Effector CD8-positive, alpha-beta T cell (primary cell): ENCODE measurements around the gene CYP4V2.

ENCODE experiments used
- DNase-seq: peaks from one replicate; lab custom pipeline; 2025; lab: John Stamatoyannopoulos, UW

Gene CYP4V2

DNA sequence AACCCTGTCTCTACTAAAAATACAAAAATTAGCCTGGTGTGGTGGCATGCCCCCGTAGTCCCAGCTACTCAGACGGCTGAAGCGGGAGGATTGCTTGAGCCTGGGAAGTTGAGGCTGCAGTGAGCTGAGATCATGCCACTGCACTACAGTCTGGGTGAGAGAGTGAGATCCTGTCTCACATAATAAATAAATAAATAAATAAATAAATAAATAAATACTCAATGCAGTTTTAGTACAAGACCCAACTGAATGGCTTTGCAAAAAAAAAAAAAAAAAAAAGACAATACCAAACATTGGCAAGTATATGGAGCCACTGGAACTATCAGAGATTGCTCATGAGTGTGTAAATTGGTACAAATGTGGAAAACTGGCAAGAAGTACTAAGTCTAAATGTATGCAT is 3.3 kb upstream of the CYP4V2 start:
- no peak for DNase-seq

DNA sequence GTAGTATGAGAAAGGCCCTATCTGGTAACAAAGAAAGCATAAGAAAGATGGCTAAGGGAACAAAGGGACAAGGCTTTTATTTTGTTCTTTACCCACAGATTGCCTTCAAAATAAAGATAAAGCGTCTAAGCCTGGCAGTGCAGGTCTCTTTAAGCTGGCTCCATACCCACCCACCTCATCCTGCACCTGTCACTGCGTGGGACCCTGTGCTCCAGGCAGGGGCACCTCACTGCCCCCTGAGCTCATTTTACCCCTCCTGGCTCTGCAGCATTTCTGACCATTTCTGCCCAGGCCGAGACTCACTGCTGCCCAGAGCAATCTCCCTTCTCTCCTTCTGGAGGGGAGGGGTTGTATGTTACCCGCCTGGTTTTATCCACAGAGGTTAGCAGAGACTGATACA is 1.7 kb upstream of the CYP4V2 start:
- no peak for DNase-seq

DNA sequence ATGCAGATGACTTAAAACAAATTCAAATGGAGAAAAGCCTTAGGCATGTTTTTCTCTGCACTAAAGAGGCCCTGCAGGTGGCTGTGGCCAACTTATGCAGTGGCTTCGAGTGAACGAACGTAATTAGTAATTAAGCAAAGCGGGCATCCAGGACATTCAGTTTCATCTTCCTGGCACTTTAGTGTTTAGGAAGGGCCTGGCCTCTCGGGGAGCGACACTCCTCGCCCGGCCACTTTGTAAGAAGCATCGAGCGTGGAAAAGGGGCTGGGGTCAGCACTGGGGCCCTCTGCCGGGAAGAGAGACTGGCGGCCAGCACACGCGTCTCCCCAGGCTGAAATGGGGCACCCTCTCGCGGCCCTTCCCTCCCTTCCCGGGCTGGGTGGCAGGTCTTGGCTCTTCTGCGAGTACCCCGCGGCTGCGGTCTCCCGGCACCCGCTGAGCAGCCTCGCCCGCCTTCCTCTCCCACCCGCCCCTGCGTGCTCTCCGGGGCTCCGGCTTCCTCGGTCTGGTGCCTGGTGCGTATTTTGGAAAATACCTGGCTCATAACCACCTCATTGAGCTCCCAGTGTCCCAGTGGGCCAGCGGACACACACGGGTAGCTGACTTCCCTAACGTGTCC is 677 bp upstream of the CYP4V2 start:
- DNase-seq = peak; percentile 32

DNA sequence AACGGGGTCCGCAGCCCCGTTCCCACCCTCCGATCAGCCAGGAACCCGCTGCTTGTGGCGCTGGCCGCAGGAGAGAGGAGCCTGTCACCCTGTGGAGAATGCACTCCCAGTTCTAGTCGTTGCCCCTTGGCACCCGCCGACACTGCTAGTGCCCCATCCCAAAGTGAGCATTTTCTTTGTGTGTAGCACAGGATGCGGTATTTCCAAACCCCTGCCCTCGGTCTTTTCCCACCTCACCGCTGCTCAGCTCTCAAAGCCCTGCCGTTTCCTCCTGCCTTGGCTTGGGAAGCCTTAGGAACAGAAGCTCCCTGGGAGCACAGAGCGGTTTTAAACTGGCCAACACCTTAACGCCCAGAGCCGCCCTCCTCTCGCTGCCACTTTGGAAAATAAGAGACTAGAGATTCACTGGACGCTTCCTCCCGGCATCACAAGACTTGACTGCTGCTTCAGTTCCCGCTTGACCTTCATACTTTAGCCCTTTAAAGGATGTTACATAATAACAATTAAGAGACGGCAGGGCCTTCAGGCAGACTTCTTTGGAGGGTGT is 772 bp downstream of the CYP4V2 start:
- peak; percentile 12 for DNase-seq

DNA sequence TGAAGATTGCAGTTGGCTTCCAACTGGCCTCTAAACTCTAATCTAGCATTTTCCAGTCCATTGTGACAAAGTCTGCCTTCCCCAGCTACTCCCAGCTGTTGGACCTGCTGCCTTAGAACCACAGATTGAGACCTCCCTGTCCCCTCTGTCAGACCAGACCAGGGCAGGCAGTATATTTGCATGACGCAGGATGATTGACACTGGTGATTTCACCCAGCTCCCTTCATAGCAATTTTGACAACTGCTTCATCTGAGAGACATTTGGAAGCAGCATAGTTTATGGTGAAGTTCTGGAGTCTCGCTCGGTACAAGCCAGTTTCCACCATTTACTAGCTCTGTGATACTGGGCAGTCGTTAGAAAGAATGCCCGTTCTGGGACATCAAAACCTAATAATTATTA is 2.5 kb downstream of the CYP4V2 start:
- no peak for DNase-seq

DNA sequence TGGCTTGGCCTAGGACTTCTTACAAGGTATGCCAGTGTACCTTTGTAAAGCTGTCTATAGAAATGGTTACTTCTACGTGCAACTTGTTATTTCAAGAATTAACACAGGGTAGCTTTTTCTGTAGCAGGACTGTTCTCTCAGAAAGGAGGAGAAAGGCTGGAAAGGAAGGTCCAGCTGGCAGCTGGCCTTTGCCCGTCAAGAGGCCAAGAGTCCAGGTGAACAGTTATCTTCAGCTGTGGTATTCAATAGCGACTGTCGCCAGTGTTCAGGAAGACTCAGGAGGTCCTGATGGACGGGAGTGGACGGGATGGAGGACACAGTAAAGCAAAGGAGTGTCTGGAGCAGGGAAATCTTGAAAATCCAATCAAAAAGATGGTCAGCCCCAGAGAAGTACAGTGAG is 4.7 kb downstream of the CYP4V2 start:
- DNase-seq = no peak

DNA sequence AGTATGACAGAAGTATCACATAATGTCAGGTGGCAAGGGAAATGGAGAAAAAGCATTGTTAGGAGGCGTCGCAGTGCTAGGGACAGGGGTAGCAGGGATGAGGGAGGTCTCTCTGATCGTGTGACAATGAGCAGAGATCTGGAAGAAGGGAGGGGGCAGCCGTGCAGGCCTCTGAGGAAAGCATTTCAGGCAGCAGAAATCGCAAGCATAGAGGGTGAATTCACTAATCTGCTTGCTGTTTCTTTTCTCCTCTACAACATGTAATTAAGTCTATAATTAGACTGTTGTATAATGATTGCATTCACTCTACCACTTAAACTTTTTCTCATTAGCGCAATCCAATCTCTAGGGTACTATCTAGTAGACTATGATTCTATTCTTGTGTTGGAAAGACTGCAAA is 9.1 kb downstream of the CYP4V2 start:
- DNase-seq = no peak

DNA sequence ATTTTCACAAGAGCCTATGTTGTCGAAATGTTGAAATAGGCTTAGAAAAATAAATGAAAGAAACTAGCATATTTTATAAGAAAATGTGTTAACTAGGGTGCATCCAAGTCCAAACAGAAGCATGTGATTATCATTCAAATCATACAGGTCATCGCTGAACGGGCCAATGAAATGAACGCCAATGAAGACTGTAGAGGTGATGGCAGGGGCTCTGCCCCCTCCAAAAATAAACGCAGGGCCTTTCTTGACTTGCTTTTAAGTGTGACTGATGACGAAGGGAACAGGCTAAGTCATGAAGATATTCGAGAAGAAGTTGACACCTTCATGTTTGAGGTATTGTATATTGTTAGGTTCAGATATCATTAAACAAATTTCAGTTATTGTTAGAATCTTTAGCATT is 9.6 kb downstream of the CYP4V2 start:
- no peak for DNase-seq

DNA sequence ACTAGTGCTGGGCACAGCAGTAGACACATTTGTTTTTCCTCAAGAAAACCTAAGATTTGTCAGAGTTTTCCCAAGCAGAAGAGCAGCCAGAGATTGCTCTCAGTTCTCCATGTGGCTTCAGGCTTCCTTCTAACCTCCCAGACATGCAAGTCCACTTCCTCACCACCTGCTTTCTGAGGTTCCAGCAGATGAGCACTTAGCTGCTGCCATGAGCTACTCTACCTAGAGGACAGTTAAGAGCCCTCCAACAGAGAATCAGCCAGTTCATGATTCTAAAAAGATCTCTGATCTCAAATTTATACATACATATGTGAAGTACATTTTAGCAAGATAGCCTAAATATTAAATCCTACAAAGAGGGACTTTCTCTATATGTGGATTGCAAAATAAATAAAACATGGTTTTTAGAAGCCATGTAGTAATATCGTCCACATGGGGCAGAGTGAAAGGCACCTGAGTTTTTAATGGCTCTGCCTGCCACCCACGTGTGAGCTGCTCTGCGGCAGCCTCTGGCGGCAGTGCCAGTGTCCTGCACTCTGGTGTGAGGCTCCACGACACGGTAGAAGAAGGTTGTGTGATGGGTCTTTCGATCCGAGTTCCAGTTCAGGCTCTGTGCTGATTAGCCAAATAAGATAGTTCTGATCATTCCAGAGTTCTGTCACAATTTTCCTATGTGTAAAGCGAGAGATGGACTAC is 10.3 kb downstream of the CYP4V2 start:
- DNase-seq = peak; percentile 31

DNA sequence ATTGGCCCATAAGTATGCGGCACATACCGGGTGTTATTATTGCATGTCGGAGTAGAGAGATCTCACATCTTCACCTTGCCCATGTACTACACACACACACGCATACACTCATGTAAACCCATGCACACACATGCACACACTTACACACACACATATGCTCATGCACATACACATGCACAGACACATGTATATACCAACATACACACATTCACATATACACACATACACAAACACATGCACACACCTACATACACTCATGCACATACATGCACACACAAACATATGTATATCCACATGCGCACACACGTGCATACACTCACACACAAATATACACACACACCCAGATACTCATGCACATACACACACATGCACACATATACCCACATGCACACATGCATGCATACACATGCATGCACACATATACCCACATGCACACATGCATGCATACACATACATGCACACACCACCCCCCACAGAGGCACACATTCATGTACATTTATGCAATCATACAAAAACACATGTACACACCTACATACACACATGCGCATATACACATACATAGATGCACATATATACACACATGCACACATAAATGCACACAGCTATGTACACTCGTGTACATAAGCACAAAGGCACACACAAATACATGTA is 11.2 kb downstream of the CYP4V2 start:
- DNase-seq = no peak

DNA sequence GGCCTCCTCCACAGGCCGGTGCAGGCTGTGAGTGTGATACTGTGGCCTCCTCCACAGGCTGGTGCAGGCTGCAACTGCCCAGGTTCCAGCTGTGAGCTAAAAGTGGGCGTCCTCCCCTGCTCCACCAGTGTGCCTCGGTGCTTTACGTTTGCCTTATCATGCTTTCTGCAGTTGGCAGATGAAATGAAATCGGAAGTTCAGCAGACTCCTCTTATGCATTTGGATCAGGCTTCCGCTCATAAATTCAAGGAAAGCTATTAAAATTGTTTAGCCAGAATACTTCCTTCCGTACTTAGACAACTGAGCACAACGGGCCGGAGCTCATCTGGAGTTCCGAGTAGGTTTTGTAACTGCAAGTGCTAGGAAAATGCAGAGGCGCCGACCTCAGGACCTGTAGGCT is 12.0 kb downstream of the CYP4V2 start:
- DNase-seq = no peak

DNA sequence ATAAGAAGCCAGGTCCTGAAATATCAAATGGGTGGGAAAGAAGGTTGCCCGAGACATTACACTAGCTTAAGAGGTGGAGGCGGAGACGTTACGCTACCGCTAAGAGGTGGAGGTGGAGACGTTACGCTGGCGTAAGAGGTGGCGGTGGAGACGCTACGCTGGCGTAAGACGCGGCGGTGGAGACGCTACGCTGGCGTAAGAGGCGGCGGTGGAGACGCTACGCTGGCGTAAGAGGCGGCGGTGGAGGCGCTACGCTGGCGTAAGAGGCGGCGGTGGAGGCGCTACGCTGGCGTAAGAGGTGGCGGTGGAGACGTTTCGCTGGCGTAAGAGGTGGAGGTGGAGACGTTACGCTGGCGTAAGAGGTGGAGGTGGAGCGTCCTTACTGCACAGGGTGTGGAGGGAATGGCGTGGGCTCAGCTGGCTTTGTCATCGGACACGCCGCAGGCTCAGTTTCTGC is 12.8 kb downstream of the CYP4V2 start:
- DNase-seq = peak; percentile 74

DNA sequence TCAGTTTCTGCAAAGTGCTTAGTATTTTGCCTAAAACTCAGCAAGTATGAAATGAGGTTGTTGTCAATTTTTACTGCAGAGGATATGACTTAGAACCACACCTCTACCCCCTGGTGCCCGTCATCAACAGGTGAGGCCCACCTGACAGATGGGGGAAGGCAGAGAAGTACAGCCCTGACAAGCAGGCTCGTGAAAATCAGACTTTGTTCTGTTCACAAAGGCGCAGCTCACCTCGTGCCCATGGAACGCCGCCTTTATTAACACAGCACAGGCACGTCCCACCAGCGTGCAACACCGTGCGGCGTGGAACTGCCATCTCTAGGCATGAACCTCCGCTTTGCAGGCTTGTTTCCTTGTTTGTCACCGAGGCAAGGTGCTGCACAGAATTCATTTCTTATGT is 13.3 kb downstream of the CYP4V2 start:
- peak; percentile 3 for DNase-seq

DNA sequence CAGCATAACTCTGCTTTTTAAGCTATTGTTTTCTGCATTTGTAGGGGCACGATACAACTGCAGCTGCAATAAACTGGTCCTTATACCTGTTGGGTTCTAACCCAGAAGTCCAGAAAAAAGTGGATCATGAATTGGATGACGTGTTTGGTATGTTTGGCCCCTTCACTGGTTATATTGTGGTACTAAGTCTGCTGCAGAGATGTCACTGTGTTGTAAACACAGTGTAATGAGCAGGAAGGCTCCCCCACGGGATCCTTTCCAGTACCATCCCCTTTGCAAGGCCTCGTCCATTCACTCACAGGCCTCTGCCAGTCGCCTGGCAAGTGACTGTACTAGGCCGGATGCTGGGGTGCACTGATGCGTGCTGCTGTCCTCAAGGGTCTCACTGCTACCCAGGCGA is 13.8 kb downstream of the CYP4V2 start:
- DNase-seq = no peak

DNA sequence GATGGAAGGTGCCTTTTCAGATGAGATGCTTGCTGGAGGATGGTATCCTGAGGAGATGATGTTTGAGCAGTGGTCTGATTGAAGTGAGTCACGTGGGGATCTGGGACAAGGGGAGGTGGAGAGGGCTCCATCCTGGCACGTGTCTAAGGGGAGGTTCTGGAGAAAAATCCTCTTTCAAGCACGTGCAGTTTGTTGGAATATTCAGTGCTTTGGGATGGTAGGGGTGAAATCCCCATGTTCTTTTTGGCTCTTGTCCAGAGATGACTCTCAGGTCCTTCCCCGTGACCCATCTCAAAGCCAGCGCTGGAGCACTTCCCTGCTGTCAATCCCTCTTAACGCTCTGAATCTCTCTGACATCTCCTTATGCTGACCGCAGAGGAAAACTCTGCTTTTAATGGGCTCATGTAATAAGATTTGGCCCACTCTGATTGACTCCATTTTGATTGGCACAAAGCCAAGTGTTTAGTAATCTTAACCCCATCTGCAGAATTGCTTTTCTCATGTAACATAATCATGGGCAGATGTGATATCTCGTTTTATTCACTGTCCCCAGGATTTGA is 25.2 kb downstream of the CYP4V2 start:
- no peak for DNase-seq

DNA sequence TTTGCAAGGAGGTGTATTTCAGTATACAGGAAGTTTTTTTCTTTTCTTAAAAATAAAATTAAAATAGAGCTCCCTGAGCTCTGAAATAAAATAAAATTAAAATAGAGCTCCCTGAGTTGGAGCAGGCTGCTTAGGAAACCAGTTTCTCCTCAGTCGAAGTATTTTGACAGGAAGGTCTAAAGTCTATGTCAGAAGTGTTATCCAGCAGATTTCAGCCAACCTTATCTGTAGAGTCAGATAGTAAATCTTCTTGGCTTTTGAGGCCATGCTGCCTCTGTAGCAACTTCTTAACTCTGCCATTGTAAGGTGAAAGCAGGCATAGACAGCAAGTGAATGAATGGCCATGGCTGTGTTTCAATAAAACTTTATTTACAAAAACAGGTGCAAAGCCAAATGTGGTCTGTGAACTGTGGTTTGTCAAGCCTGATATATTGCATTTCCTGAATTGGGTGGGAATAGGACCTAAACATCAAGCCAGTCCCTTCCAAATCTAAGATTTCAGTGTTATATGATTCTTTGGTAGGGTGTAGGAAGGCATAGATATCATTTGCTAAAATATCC is 26.4 kb downstream of the CYP4V2 start:
- DNase-seq = no peak

DNA sequence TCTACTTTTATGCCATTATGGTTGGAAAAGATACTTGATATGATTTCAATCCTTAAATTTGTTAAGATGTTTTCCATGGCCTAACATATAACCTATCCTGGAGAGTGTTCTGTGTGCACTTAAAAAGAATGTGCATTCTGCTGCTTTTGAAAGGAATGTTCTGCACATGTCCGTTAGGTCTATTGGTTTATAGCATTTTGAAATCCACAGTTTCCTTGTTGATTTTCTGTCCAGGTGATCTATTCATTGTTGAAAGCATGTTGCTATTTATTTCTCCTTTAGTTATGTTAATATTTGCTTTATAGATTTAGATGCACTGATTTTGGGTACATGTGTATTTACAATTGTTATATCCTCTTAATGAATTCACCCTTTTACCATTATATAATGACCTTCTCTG is 30.3 kb downstream of the CYP4V2 start:
- DNase-seq = no peak

DNA sequence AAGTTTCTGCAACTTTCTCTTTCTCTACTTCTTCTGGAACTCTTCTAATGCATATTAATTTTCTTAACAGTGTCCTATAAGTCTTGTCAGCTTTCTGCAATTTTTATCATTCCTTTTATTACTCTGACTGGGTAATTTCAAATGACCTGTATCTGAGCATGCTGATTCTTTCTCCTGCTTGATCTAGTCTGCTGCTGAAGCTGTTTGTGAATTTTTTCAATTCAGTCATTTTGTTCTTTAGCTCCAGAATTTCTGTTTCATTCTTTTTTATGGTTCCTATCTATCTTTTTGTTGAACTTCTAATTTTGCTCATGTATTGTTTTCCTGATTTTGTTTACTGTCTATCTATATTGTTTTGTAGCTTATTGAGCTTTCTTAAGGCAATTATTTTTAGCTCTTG is 34.5 kb downstream of the CYP4V2 start:
- no peak for DNase-seq

DNA sequence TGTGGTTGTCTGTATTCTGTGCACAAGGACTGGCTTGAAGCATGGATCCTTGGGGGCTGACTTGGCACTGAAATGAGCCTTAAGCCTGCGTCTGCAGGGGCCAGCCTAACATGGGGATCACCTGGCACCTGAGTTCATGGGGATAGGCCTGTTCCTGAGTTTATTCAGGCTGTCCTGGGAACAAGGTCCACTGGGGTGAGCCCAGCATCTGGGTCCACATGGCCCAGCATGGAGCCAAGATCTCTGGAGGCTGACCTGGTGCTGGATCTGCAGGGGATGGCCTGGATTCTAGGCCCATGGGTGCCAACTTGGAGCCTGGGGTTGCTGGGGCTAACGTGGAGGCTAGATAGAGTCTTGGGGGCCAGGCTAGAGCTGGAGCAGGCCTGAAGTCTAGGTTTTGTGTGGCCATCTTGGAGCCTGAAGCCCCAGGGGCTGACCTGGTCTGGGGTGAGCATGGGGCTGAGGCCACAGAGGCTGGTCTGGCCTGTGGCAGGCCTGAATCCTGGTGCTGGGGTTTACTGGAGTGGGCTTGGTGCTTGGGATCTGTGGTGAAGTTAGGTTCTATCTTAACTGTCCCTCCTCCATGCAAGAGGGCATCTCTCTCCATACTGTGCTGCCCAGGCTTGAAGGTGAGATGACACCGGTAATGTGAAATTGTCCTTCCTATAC is 35.3 kb downstream of the CYP4V2 start:
- DNase-seq = no peak

DNA sequence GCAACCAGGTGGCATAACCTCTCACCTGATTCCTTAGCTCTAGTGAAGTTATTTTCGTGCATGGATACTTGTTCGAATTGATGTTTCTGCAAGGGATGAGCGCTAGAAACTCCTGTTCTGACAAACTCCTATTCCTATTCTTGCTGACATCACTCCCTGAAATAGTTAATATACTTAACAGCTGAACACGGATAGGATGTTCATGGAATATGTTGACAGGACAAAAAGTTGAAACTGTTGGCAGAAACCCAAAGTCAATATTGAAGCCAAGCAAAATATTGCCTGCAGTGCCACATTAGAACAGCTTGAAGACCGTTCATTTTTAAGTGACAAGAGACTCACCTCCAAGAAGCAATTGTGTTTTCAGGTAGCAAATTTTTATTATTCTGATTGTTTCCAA is 35.9 kb downstream of the CYP4V2 start, which contains the start of gene KLKB1:
TSS of gene KLKB1 (plus strand) at position 287 of the 400 bp plus-strand sequence. CDS start 689 bp downstream, outside the sequence.
- no peak for DNase-seq

DNA sequence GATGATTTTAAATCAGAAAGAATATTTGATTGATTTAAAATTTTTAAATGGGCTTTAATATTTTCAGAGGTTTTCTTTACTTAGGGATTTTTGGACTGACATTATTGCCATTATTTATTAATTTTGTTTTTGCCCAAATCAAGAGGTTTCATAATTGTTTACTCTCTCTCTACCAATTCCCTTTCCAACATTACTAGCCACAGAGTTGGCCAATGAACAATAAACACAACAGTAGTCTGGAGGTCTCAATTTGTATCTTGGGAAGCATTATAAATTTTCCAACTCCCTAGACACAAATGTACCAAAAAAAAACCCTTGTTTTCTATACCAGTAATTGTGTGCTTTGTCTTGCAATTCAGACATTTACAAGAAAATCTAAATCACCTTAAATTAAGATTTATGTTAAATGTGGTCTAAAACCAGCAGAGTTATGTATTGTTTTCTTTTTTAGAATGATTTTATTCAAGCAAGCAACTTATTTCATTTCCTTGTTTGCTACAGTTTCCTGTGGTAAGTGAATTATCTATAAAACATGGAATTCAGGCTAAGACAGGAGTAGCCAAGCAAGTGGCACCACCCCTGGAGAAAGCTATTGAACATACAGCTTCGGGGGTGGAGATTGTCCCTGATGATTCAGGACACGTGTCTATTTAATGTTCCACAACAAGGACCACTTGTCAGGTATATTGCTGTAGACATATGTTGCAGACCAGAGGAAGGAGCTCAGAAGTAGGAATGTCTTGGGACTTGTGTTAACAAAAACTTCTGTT is 36.6 kb downstream of the CYP4V2 start:
- DNase-seq = no peak
